ENCODE measurements around the gene NARF.

DNA sequence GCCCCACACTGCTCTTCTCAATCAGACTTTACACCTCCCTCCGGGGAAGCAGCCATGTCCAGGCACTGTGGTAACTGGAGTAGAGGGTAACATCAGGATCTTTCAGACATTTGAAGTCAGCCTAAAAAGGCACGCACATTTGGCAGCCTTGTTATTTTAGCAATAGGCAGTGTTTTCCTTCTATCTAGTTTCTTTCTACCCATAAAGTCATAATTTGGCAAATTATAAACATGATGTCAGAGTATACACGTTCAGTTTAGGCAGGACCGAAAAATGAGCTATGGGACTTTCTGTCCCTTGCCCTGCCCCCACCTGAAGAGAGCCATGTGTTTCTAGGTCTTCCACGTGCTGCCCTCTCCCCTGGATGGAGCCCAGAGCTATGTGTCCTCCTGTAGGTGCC lies 21.1 kb downstream of the NARF start:
- TF ChIP-seq, protein P1, sequence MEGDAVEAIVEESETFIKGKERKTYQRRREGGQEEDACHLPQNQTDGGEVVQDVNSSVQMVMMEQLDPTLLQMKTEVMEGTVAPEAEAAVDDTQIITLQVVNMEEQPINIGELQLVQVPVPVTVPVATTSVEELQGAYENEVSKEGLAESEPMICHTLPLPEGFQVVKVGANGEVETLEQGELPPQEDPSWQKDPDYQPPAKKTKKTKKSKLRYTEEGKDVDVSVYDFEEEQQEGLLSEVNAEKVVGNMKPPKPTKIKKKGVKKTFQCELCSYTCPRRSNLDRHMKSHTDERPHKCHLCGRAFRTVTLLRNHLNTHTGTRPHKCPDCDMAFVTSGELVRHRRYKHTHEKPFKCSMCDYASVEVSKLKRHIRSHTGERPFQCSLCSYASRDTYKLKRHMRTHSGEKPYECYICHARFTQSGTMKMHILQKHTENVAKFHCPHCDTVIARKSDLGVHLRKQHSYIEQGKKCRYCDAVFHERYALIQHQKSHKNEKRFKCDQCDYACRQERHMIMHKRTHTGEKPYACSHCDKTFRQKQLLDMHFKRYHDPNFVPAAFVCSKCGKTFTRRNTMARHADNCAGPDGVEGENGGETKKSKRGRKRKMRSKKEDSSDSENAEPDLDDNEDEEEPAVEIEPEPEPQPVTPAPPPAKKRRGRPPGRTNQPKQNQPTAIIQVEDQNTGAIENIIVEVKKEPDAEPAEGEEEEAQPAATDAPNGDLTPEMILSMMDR (IDR thresholded peaks at IDR 0.05), result no peak
- TF ChIP-seq JUND (IDR thresholded peaks at IDR 0.05) (no peak), PBX3 (IDR thresholded peaks at IDR 0.05) (no peak)
